ENCODE measurements around the gene CDH22. TPM values are rescaled to one million over a fixed set of nuclear protein-coding genes. Genes with fewer than 3 reads are reported as not detected.
A peak's percentile ranks its signal among the peaks of the same experiment; 100 is the strongest.

The CDH22 gene
- total and polyA plus RNA-seq, 9 of the 15 experiments (the other 6 are each of a cell fraction or from before 2014, with no cell fraction given): 0.07 to 0.08 TPM; not detected in 7

- TF ChIP-seq HDAC6 (IDR thresholded peaks at IDR 0.05; ENCODE audit: low read depth, low read length): no peak
- no peak for TF ChIP-seq BRCA1 (IDR thresholded peaks at IDR 0.05)
- no peak for TF ChIP-seq BRCA1 (CRISPR knock-in tag; IDR thresholded peaks at IDR 0.05)
- TF ChIP-seq KLF13 (tag; IDR thresholded peaks at IDR 0.05; ENCODE audit: borderline replicate concordance, low read depth): no peak
- TF ChIP-seq KAT8 (IDR thresholded peaks at IDR 0.05; ENCODE audit: low read depth): no peak
- no peak for TF ChIP-seq ZNF384 (IDR thresholded peaks at IDR 0.05; ENCODE audit: low read depth, low read length)
- no peak for TF ChIP-seq RFX7 (CRISPR knock-in tag; IDR thresholded peaks at IDR 0.05)
- no peak for TF ChIP-seq NBN (IDR thresholded peaks at IDR 0.05; ENCODE audit: low read depth)
- no peak for TF ChIP-seq KAT7 (CRISPR knock-in tag; IDR thresholded peaks at IDR 0.05; ENCODE audit: borderline replicate concordance)
- no peak for TF ChIP-seq ZNF263 (CRISPR knock-in tag; IDR thresholded peaks at IDR 0.05; ENCODE audit: borderline replicate concordance)
- no peak for TF ChIP-seq ZC3H4 (CRISPR knock-in tag; IDR thresholded peaks at IDR 0.05; ENCODE audit: borderline replicate concordance)
- TF ChIP-seq CHD7 (IDR thresholded peaks at IDR 0.05; ENCODE audit: low read depth, low read length): no peak
- no peak for TF ChIP-seq HDAC2 (IDR thresholded peaks at IDR 0.05)
- TF ChIP-seq RFX5 (IDR thresholded peaks at IDR 0.05; ENCODE audit: low read depth, low read length): no peak
- TF ChIP-seq HDGF (IDR thresholded peaks at IDR 0.05): no peak
- TF ChIP-seq HMGN3 (IDR thresholded peaks at IDR 0.05; ENCODE audit: borderline replicate concordance, extremely low read depth, insufficient read length, low read depth, low read length): peak; percentile 28
- no peak for TF ChIP-seq ZNF511 (CRISPR knock-in tag; IDR thresholded peaks at IDR 0.05)
Observed at GRCh38 chr20:46312075-46312944, 4.0 kb upstream of the CDH22 start (continued).
